Loucy (cell line): ENCODE data around the gene SLC35A1.

ENCODE experiments used
- H2AFZ ChIP-seq: fragments of 200-600 bp; sonication (generic); 2 replicates; pipeline ENCODE4 v1.6.0; 2016; ENCODE audit warnings: antibody characterized with exemption, mild to moderate bottlenecking, low read length, moderate library complexity
- H3F3A ChIP-seq: fragments of 200-600 bp; 2 replicates; pipeline ENCODE4 v1.6.0; 2016; ENCODE audit warnings: antibody characterized with exemption, low read depth, mild to moderate bottlenecking
- H3K27me3 ChIP-seq: fragments of 200-600 bp; sonication (generic); 2 replicates; pipeline ENCODE4 v1.6.1; 2014; ENCODE audit warnings: low read length, mild to moderate bottlenecking; ENCODE audit not compliant: insufficient read depth, poor library complexity, severe bottlenecking
- H3K36me3 ChIP-seq: fragments of 200-600 bp; sonication (generic); 2 replicates; pipeline ENCODE4 v1.6.1; 2016; ENCODE audit warnings: low read length; ENCODE audit not compliant: insufficient read depth
- H3K4me1 ChIP-seq: fragments of 200-600 bp; sonication (generic); 2 replicates; pipeline ENCODE4 v1.5.1; 2014; ENCODE audit warnings: low read length, mild to moderate bottlenecking; ENCODE audit not compliant: insufficient read depth, poor library complexity, severe bottlenecking
- H3K4me2 ChIP-seq: fragments of 200-600 bp; sonication (generic); 2 replicates; pipeline ENCODE4 v1.6.0; 2014; ENCODE audit warnings: antibody characterized with exemption, low read length, low read depth, mild to moderate bottlenecking; ENCODE audit not compliant: poor library complexity, severe bottlenecking
- H3K4me3 ChIP-seq: fragments of 200-600 bp; sonication (generic); 2 replicates; pipeline ENCODE4 v1.5.1; 2014; ENCODE audit warnings: low read length, mild to moderate bottlenecking, mixed read lengths; ENCODE audit not compliant: poor library complexity, severe bottlenecking
- H3K79me2 ChIP-seq: fragments of 200-600 bp; sonication (generic); 2 replicates; pipeline ENCODE4 v1.6.1; 2014; ENCODE audit warnings: low read length; ENCODE audit not compliant: insufficient read depth
- H3K9ac ChIP-seq: fragments of 200-600 bp; sonication (generic); 2 replicates; pipeline ENCODE4 v1.6.0; 2014; ENCODE audit warnings: mild to moderate bottlenecking, low read depth, low read length, moderate library complexity; ENCODE audit not compliant: poor library complexity, severe bottlenecking
- H3K9me2 ChIP-seq: fragments of 200-600 bp; sonication (generic); replicated peaks from 2 replicates; pipeline ENCODE4 v1.6.1; 2016; ENCODE audit warnings: low read depth, low read length, mixed read lengths
- H3K9me3 ChIP-seq: fragments of 200-600 bp; sonication (generic); 2 replicates; pipeline ENCODE4 v1.6.1; 2014; ENCODE audit warnings: mild to moderate bottlenecking, antibody characterized with exemption, low read length, low read depth; ENCODE audit not compliant: insufficient read depth
- H4K20me1 ChIP-seq: fragments of 200-600 bp; sonication (generic); 2 replicates; pipeline ENCODE4 v1.6.0; 2014; ENCODE audit warnings: antibody characterized with exemption, low read length, mild to moderate bottlenecking; ENCODE audit not compliant: insufficient read depth, poor library complexity, severe bottlenecking
- EZH2phosphoT487 ChIP-seq: fragments of 200-600 bp; IDR thresholded peaks from 2 replicates; pipeline ENCODE4 v1.6.1; 2018; ENCODE audit warnings: antibody characterized with exemption, mild to moderate bottlenecking, moderate library complexity, borderline replicate concordance
- TF ChIP-seq, protein P1 (sequence below): fragments of 200-600 bp; sonication (generic); conservative IDR thresholded peaks from 2 replicates; pipeline ENCODE4 v1.5.1; 2014; ENCODE audit warnings: mild to moderate bottlenecking, antibody characterized with exemption, low read length

SLC35A1 gene

DNA sequence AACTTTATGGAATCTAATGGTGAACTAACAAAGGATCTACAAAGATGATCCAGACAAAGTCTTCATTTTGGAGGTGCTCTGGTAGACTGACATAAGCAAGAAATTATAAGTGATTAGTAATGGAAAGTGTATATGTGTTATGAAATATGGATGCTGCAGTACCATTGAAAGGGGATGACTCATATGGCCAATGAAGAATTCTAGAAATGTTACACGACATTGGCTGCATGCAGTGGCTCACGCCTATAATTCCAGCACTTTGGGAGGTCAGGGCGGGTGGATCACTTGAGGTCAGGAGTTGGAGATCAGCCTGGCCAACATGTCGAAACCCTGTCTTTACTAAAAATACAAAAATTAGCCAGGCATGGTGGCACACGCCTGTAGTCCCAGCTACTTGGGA is 41.5 kb upstream of the SLC35A1 start:
- H3K79me2 ChIP-seq, result no peaks in the 10 kb centered on the region
- no peaks in the 10 kb centered on the region for H3K9me3 ChIP-seq
- TF ChIP-seq EZH2phosphoT487, result no peak
- TF ChIP-seq, protein P1, sequence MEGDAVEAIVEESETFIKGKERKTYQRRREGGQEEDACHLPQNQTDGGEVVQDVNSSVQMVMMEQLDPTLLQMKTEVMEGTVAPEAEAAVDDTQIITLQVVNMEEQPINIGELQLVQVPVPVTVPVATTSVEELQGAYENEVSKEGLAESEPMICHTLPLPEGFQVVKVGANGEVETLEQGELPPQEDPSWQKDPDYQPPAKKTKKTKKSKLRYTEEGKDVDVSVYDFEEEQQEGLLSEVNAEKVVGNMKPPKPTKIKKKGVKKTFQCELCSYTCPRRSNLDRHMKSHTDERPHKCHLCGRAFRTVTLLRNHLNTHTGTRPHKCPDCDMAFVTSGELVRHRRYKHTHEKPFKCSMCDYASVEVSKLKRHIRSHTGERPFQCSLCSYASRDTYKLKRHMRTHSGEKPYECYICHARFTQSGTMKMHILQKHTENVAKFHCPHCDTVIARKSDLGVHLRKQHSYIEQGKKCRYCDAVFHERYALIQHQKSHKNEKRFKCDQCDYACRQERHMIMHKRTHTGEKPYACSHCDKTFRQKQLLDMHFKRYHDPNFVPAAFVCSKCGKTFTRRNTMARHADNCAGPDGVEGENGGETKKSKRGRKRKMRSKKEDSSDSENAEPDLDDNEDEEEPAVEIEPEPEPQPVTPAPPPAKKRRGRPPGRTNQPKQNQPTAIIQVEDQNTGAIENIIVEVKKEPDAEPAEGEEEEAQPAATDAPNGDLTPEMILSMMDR, result no peak
- no peak overlapping the region for H2AFZ ChIP-seq
- H3K4me1 ChIP-seq, result no peaks in the 10 kb centered on the region
- H3K4me2 ChIP-seq, result no peak overlapping the region
- no peaks in the 10 kb centered on the region for H3K27me3 ChIP-seq
- no peaks in the 10 kb centered on the region for H3K36me3 ChIP-seq
- H4K20me1 ChIP-seq, result no peaks in the 10 kb centered on the region
- H3F3A ChIP-seq, result no peaks in the 10 kb centered on the region
- H3K9me2 ChIP-seq, result no peaks in the 10 kb centered on the region
- H3K9ac ChIP-seq, result no peak overlapping the region
- no peak overlapping the region for H3K4me3 ChIP-seq

DNA sequence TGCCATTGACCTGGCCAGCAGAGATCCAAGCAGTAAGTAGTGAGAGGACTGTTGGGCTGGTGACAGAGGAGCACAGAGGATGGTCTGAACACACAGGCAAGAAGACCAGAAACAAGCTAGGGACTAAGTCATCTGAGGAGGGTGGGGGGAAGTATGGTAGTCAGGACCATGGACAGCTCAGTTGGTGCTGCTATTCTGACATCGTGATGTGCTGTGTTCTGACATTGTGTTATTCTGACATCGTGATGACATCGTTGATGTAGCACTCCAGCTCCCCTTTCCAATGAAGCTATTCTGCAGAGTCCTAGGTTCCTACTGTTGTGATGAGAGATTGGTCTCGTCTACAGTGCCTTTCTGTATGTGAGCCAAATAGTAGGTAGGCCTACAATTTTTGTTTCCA is 36.3 kb upstream of the SLC35A1 start:
- no peaks in the 10 kb centered on the region for H3K79me2 ChIP-seq
- H4K20me1 ChIP-seq, result no peaks in the 10 kb centered on the region
- H3K4me3 ChIP-seq, result no peak overlapping the region
- no peak overlapping the region for H3K4me2 ChIP-seq
- H3K9me3 ChIP-seq, result no peaks in the 10 kb centered on the region
- H2AFZ ChIP-seq, result no peak overlapping the region
- H3K9me2 ChIP-seq, result no peaks in the 10 kb centered on the region
- no peaks in the 10 kb centered on the region for H3K36me3 ChIP-seq
- no peak overlapping the region for H3K9ac ChIP-seq
- TF ChIP-seq EZH2phosphoT487, result no peak
- TF ChIP-seq, protein P1, result no peak
- H3K27me3 ChIP-seq, result no peaks in the 10 kb centered on the region
- no peaks in the 10 kb centered on the region for H3K4me1 ChIP-seq
- H3F3A ChIP-seq, result no peaks in the 10 kb centered on the region

DNA sequence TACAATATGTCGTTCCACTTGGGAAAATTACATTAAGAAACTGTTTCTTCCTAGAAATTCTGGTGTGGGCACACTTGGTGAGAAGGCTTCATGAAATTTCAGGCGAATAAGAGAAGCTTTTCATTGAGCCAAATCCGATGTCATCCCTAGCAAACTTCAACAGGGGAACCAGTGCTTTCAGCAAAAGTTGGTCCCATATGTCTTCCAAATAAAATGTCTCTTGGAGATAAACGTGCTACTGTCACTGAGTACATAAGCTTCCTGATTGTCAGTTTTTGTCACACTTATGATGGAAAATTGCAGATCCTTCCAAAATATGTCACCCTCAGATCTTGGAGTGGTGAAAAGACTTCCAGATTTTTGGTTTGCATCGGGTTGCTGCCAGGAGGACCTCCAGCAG is 31.1 kb upstream of the SLC35A1 start:
- Histone ChIP-seq H3K79me2 (no peaks in the 10 kb centered on the region), H3K9me2 (no peaks in the 10 kb centered on the region), H3K9me3 (no peaks in the 10 kb centered on the region), H3K9ac (no peak overlapping the region), H3K4me2 (no peak overlapping the region), H2AFZ (no peak overlapping the region), H3F3A (no peaks in the 10 kb centered on the region), H3K36me3 (no peaks in the 10 kb centered on the region), H4K20me1 (no peaks in the 10 kb centered on the region), H3K27me3 (no peaks in the 10 kb centered on the region), H3K4me3 (no peak overlapping the region), H3K4me1 (no peaks in the 10 kb centered on the region)
- no peak for TF ChIP-seq EZH2phosphoT487
- TF ChIP-seq, protein P1, result no peak
